GM12878 (cell line): ENCODE results near the gene ABL1. TPM values are rescaled to one million over a fixed set of nuclear protein-coding genes. Genes with fewer than 3 reads are reported as not detected.

Source experiments
- ASH2L ChIP-seq: fragments of 300-600, 200-600 bp; sonication (generic); IDR thresholded peaks from 2 replicates; pipeline ENCODE4 v1.6.1; 2017; ENCODE audit warnings: low read depth, mild to moderate bottlenecking, borderline replicate concordance
- BACH1 ChIP-seq: fragments of 450-650 bp; IDR thresholded peaks from 2 replicates; pipeline ENCODE4 v1.6.1; 2017; ENCODE audit warnings: mild to moderate bottlenecking, borderline replicate concordance
- BCL11A ChIP-seq: IDR thresholded peaks from 2 replicates; pipeline ENCODE4 v1.6.1; 2011; ENCODE audit warnings: low read depth, low read length
- BHLHE40 ChIP-seq, 2 experiments: fragments of 450-650 bp in 1 of 2; IDR thresholded peaks; 2 replicates each; pipeline ENCODE4 v1.6.1; 2011 to 2017; ENCODE audit warnings: low read depth in 2 of 2, borderline replicate concordance in 1 of 2, improper control_type of control experiment in 1 of 2, low read length in 1 of 2, mild to moderate bottlenecking in 1 of 2
- BMI1 ChIP-seq: fragments of 450-650 bp; IDR thresholded peaks from 2 replicates; pipeline ENCODE4 v1.6.1; 2016; ENCODE audit warnings: mild to moderate bottlenecking, moderate library complexity, borderline replicate concordance
- CHD1 ChIP-seq: IDR thresholded peaks from 2 replicates; pipeline ENCODE4 v1.6.1; 2012; ENCODE audit warnings: low read depth, low read length, improper control_type of control experiment
- KLF5 ChIP-seq: fragments of 450-650 bp; IDR thresholded peaks from 2 replicates; pipeline ENCODE4 v1.6.1; 2014; ENCODE audit warnings: mild to moderate bottlenecking; ENCODE audit not compliant: partially characterized antibody
- POU2F2 ChIP-seq: IDR thresholded peaks from 3 replicates; pipeline ENCODE4 v1.6.1; 2011; ENCODE audit warnings: low read depth, mild to moderate bottlenecking, low read length, borderline replicate concordance
- SIN3A ChIP-seq: IDR thresholded peaks from 2 replicates; pipeline ENCODE4 v1.6.1; 2012; ENCODE audit warnings: low read depth, low read length, improper control_type of control experiment
- SMAD5 ChIP-seq: IDR thresholded peaks from 2 replicates; pipeline ENCODE4 v1.6.1; 2016; ENCODE audit warnings: antibody characterized with exemption, low read depth
- TARDBP ChIP-seq: IDR thresholded peaks from 2 replicates; pipeline ENCODE4 v1.6.1; 2016; ENCODE audit warnings: borderline replicate concordance
- TBL1XR1 ChIP-seq: IDR thresholded peaks from 2 replicates; pipeline ENCODE4 v1.6.1; 2012; ENCODE audit warnings: low read depth, low read length, improper control_type of control experiment
- TCF12 ChIP-seq: IDR thresholded peaks from 2 replicates; pipeline ENCODE4 v1.6.1; 2011; ENCODE audit warnings: low read depth, mild to moderate bottlenecking, low read length
- ZNF217 ChIP-seq: fragments of 450-650 bp; IDR thresholded peaks from 2 replicates; pipeline ENCODE4 v1.6.1; 2017; ENCODE audit warnings: antibody characterized with exemption, mild to moderate bottlenecking
- ZNF384 ChIP-seq: IDR thresholded peaks from 2 replicates; pipeline ENCODE4 v1.6.1; 2012; ENCODE audit warnings: low read depth, mild to moderate bottlenecking, low read length, improper control_type of control experiment, borderline replicate concordance
- polyA plus RNA-seq, 11 experiments: library from polyadenylated mRNA; depleted of rRNA in 4 of 11; unstranded in 6 of 11; stranded (reverse) in 5 of 11; fragments of >200 nt; fragmentation: Nextera tagmentation in 4 of 11; fragmentation: Illumina TruSeq in 1 of 11; extraction: Ambion mirVana in 4 of 11; extraction: Trizol in 1 of 11; gene quantifications; 1 replicate in 1 of 11; 2 replicates in 10 of 11; pipeline versions ENCODE4 v1.2.1 to v1.2.3, GENCODE V29; 2011 to 2016; ENCODE audit warnings: inconsistent platforms in 2 of 11, missing spikeins in 2 of 11, low read depth in 1 of 11
- total RNA-seq, 4 experiments: library from RNA; depleted of rRNA in 3 of 4; stranded (reverse); fragments of >200 nt in 3 of 4; fragmentation: Illumina TruSeq in 1 of 4; extraction: Trizol in 1 of 4; gene quantifications; 2 replicates each; pipeline versions ENCODE4 v1.2.1 to v1.2.3, GENCODE V29; 2013 to 2021
- TF ChIP-seq, protein P1 (sequence below): IDR thresholded peaks from 2 replicates; pipeline ENCODE4 v1.6.1; 2012; ENCODE audit warnings: mild to moderate bottlenecking, low read depth, low read length
- TF ChIP-seq, protein P2 (sequence below): IDR thresholded peaks from 2 replicates; pipeline ENCODE4 v1.6.1; 2012; ENCODE audit warnings: low read length, inconsistent platforms
- TF ChIP-seq, protein P3 (sequence below): fragments of 450-650 bp; formaldehyde crosslinking; IDR thresholded peaks from 2 replicates; pipeline ENCODE4 v1.5.0; 2022; ENCODE audit warnings: mild to moderate bottlenecking, missing genetic modification characterization
- TF ChIP-seq, protein P4 (sequence below): IDR thresholded peaks from 2 replicates; pipeline ENCODE4 v1.6.1; 2011; ENCODE audit warnings: mild to moderate bottlenecking, low read depth, low read length, moderate library complexity; ENCODE audit not compliant: insufficient replicate concordance

The ABL1 gene
- total and polyA plus RNA-seq, 10 of the 15 experiments (the other 5 are each of a cell fraction or from before 2014, with no cell fraction given) = 0.79 to 51.5 (median 16.3) TPM

DNA sequence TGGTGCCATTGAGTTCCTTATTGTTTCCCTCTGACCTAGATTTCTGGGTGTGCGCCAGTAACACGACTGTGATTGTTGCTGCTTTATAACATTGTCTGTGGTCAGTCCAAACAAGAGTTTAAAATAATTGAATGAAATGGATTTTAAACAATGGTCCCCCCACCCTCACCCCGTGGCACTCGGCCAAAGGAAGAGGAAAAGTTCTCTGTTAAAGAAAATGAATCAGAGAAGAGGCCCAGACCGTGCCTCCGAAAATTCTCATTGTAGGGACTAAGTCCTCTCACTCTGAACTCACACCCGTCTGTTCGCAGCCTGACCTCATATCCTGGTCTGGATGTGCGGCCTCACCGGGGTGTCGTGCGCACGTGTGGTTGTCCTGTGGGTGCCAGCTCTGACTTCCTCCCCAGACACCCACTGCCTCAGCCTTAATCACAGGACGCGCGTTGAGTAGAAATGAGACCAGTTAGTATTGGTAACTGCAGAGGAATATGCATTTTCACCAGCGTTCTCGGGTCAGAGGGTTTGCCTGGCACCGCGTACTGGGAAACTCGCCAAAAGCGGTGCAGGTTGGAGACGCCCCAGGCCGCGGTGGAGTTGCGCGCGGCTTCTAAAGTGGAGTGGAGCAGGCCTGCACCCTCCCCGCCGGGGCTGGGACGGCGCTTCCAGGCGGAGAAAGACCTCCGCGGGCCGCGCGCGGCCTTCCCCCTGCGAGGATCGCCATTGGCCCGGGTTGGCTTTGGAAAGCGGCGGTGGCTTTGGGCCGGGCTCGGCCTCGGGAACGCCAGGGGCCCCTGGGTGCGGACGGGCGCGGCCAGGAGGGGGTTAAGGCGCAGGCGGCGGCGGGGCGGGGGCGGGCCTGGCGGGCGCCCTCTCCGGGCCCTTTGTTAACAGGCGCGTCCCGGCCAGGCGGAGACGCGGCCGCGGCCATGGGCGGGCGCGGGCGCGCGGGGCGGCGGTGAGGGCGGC is at the start of gene ABL1 (continued):
- TF ChIP-seq ZNF217 (no peak), BACH1 (0 out of 2 replicates have a peak, but pooled peaks have one; percentile 20), SMAD5 (no peak; the same call in 1 of the 2 replicates), BHLHE40 (IDR thresholded peaks at IDR 0.05; ENCODE audit: borderline replicate concordance in 1 of 2, low read depth in 2 of 2, low read length in 1 of 2) (peak; percentile 97), TCF12 (peak; percentile 30; the same call in 1 of the 2 replicates), CHD1 (no peak), KLF5 (no peak), BMI1 (no peak), POU2F2 (peak; percentile 61; the same call in 1 of the 3 replicates), ZNF384 (no peak), ASH2L (no peak), SIN3A (no peak), TARDBP (no peak), TBL1XR1 (no peak), BCL11A (no peak; the same call in 1 of the 2 replicates)
- TF ChIP-seq, protein P1, sequence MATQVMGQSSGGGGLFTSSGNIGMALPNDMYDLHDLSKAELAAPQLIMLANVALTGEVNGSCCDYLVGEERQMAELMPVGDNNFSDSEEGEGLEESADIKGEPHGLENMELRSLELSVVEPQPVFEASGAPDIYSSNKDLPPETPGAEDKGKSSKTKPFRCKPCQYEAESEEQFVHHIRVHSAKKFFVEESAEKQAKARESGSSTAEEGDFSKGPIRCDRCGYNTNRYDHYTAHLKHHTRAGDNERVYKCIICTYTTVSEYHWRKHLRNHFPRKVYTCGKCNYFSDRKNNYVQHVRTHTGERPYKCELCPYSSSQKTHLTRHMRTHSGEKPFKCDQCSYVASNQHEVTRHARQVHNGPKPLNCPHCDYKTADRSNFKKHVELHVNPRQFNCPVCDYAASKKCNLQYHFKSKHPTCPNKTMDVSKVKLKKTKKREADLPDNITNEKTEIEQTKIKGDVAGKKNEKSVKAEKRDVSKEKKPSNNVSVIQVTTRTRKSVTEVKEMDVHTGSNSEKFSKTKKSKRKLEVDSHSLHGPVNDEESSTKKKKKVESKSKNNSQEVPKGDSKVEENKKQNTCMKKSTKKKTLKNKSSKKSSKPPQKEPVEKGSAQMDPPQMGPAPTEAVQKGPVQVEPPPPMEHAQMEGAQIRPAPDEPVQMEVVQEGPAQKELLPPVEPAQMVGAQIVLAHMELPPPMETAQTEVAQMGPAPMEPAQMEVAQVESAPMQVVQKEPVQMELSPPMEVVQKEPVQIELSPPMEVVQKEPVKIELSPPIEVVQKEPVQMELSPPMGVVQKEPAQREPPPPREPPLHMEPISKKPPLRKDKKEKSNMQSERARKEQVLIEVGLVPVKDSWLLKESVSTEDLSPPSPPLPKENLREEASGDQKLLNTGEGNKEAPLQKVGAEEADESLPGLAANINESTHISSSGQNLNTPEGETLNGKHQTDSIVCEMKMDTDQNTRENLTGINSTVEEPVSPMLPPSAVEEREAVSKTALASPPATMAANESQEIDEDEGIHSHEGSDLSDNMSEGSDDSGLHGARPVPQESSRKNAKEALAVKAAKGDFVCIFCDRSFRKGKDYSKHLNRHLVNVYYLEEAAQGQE = no peak
- TF ChIP-seq, protein P2, sequence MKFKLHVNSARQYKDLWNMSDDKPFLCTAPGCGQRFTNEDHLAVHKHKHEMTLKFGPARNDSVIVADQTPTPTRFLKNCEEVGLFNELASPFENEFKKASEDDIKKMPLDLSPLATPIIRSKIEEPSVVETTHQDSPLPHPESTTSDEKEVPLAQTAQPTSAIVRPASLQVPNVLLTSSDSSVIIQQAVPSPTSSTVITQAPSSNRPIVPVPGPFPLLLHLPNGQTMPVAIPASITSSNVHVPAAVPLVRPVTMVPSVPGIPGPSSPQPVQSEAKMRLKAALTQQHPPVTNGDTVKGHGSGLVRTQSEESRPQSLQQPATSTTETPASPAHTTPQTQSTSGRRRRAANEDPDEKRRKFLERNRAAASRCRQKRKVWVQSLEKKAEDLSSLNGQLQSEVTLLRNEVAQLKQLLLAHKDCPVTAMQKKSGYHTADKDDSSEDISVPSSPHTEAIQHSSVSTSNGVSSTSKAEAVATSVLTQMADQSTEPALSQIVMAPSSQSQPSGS = 0 out of 2 replicates have a peak, but pooled peaks have one; percentile 37
- TF ChIP-seq, protein P3, sequence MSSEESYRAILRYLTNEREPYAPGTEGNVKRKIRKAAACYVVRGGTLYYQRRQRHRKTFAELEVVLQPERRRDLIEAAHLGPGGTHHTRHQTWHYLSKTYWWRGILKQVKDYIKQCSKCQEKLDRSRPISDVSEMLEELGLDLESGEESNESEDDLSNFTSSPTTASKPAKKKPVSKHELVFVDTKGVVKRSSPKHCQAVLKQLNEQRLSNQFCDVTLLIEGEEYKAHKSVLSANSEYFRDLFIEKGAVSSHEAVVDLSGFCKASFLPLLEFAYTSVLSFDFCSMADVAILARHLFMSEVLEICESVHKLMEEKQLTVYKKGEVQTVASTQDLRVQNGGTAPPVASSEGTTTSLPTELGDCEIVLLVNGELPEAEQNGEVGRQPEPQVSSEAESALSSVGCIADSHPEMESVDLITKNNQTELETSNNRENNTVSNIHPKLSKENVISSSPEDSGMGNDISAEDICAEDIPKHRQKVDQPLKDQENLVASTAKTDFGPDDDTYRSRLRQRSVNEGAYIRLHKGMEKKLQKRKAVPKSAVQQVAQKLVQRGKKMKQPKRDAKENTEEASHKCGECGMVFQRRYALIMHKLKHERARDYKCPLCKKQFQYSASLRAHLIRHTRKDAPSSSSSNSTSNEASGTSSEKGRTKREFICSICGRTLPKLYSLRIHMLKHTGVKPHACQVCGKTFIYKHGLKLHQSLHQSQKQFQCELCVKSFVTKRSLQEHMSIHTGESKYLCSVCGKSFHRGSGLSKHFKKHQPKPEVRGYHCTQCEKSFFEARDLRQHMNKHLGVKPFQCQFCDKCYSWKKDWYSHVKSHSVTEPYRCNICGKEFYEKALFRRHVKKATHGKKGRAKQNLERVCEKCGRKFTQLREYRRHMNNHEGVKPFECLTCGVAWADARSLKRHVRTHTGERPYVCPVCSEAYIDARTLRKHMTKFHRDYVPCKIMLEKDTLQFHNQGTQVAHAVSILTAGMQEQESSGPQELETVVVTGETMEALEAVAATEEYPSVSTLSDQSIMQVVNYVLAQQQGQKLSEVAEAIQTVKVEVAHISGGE = no peak
- TF ChIP-seq, protein P4, sequence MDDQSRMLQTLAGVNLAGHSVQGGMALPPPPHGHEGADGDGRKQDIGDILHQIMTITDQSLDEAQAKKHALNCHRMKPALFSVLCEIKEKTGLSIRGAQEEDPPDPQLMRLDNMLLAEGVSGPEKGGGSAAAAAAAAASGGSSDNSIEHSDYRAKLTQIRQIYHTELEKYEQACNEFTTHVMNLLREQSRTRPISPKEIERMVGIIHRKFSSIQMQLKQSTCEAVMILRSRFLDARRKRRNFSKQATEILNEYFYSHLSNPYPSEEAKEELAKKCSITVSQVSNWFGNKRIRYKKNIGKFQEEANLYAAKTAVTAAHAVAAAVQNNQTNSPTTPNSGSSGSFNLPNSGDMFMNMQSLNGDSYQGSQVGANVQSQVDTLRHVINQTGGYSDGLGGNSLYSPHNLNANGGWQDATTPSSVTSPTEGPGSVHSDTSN = no peak
